Progenitor cell of endocrine pancreas (in vitro differentiated cells): ENCODE results near the gene SEC23A. TPM values are rescaled to one million over a fixed set of nuclear protein-coding genes. Genes with fewer than 3 reads are reported as not detected.
"Not testable (repeated sequence)": the region's sequence is repeated elsewhere in the genome, so short reads cannot be mapped to it uniquely, and the experiment has no call there.

ENCODE experiments used
- DNase-seq: peaks from one replicate; pipeline ENCODE4 v3.0.0; 2021; ENCODE audit warnings: low spot score; ENCODE audit not compliant: unreplicated experiment
- H3K27ac Mint-ChIP-seq: 2 replicates; pipeline ENCODE4 v1.8.0; 2021; ENCODE audit warnings: mild to moderate bottlenecking, moderate library complexity, mixed read lengths
- H3K27me3 Mint-ChIP-seq: 2 replicates; pipeline ENCODE4 v1.8.0; 2021; ENCODE audit warnings: mixed read lengths
- H3K36me3 Mint-ChIP-seq: 2 replicates; pipeline ENCODE4 v1.8.0; 2022; ENCODE audit warnings: mixed read lengths; ENCODE audit not compliant: insufficient read depth
- H3K4me1 Mint-ChIP-seq: 2 replicates; pipeline ENCODE4 v1.8.0; 2021; ENCODE audit warnings: low read depth, mixed read lengths
- H3K4me3 Mint-ChIP-seq: 2 replicates; pipeline ENCODE4 v1.8.0; 2021; ENCODE audit warnings: low read depth, mild to moderate bottlenecking, moderate library complexity, mixed read lengths
- H3K9me3 Mint-ChIP-seq: 2 replicates; pipeline ENCODE4 v1.8.0; 2021; ENCODE audit warnings: low read depth, mixed read lengths
- CTCF ChIP-seq: fragments of 200-600 bp; sonication (generic); IDR thresholded peaks from one replicate; pipeline ENCODE4 v1.5.0; 2021; ENCODE audit warnings: antibody characterized with exemption, mild to moderate bottlenecking; ENCODE audit not compliant: unreplicated experiment
- total RNA-seq: library from RNA; stranded (reverse); gene quantifications from 2 replicates; pipeline ENCODE4 v1.2.1, GENCODE V29; 2021

Gene SEC23A
- total RNA-seq, 1 donor from 2014 or later: 69.5 TPM

DNA sequence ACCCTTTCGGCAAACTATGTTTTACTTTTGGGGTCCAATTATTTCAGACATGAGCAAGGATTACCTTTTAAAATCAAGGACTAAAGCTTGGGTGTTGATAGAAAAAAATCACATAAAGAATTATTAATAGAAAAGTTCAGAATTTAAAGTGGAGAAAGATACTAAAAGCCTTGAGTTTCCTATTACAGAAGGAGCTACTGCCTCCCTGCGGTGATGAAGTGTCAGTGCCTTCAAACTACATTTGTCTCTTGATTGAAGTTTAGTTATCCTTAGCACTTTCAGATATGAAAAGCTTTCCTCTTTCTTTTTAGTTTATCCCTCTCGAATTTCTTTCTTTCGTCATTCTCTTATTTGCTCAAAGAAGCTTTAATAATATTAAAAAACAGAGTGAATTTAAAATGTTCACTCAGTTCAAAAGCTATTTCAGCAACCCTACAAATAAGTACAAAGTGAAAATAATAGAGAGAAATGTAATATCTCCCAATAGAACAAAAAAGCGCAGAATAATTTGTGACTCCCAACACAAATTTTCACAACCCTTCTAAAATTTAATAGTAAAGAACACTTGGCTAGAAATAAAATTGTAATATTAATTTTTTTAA, 87.6 kb downstream of the SEC23A start:
- Mint-ChIP-seq H3K36me3 (peaks cover 20% of the 10 kb centered on the region), H3K27me3 (no peaks in the 10 kb centered on the region), H3K9me3 (peaks cover 7% of the 10 kb centered on the region), H3K4me1 (peaks cover 15% of the 10 kb centered on the region), H3K27ac (no peak overlapping the region), H3K4me3 (no peak overlapping the region)
- DNase-seq: no peak
- peak; percentile 93 for TF ChIP-seq CTCF

GRCh38 chr14:39014460-39014859, 88.6 kb downstream of the SEC23A start:
- Mint-ChIP-seq H3K36me3 (peaks cover 17% of the 10 kb centered on the region), H3K27ac (no peak overlapping the region), H3K4me1 (peaks cover 15% of the 10 kb centered on the region), H3K4me3 (no peak overlapping the region), H3K27me3 (no peaks in the 10 kb centered on the region), H3K9me3 (peaks cover 4% of the 10 kb centered on the region)
- no peak for TF ChIP-seq CTCF
- DNase-seq: no peak

DNA sequence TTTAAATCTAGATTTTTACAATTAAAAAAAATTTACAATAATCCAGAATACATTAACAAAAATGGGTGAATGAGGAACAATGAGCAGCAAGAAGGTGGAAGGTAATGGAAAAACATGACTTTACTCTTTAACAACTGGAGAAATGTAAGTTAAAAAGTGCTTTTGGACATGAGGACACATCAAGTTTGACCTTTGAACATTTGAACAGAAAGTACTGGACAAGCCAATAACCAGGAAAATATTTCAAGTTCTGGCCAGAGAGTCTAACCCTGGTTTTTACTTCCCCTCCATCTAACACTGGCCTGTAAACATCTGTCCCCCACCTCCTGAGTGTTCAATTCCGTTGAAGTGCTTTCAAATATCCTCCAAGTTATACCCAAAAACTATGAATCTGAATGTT, 94.1 kb downstream of the SEC23A start:
- not testable (repeated sequence) for DNase-seq, H3K4me1 Mint-ChIP-seq, H3K27me3 Mint-ChIP-seq, H3K36me3 Mint-ChIP-seq, H3K4me3 Mint-ChIP-seq, H3K27ac Mint-ChIP-seq, H3K9me3 Mint-ChIP-seq

DNA sequence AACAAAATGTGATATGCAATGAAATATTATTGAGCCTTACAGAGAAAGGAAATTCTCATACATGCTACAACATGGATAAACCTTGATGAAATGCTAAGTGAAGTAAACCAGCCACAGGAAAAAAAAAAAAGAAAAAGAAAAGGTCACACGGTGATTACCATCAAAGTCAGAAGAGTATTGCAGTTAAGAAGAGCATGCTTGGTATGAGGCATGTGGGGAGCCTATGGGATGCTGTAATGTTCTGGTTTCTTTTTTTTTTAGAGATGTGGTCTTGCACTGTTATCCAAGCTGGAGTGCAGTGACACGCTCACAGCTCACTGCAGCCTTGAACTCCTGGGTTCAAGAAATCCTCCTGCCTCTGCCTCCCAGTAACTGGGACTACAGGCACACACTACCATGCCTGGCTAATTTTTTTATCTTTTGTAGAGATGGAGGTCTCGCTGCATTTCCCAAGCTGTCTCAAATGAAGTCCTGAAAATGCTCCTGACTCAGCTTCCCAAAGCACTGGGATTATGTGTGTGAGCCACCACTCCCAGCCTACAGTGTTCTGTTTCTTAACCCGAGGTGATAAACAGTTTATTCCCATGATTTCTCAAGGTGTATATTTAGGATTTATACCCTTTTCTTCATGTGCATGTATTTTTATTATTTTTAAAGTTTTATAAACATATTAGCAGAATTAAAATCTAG, 96.2 kb downstream of the SEC23A start:
- no peak for TF ChIP-seq CTCF
- H3K4me1 Mint-ChIP-seq: no peaks in the 10 kb centered on the region
- H3K27me3 Mint-ChIP-seq: no peaks in the 10 kb centered on the region
- no peak for DNase-seq
- H3K27ac Mint-ChIP-seq: no peak overlapping the region
- no peak overlapping the region for H3K4me3 Mint-ChIP-seq
- no peaks in the 10 kb centered on the region for H3K9me3 Mint-ChIP-seq
- no peaks in the 10 kb centered on the region for H3K36me3 Mint-ChIP-seq

GRCh38 chr14:39005044-39005880, 97.8 kb downstream of the SEC23A start:
- Mint-ChIP-seq H3K4me3 (no peak overlapping the region), H3K27ac (no peak overlapping the region), H3K9me3 (no peaks in the 10 kb centered on the region), H3K4me1 (no peaks in the 10 kb centered on the region), H3K36me3 (no peaks in the 10 kb centered on the region), H3K27me3 (no peaks in the 10 kb centered on the region)
- DNase-seq: no peak
- no peak for TF ChIP-seq CTCF
